Retinal pigment epithelial cell (primary cell): ENCODE results near the gene CCDC9.
A peak's percentile ranks its signal among the peaks of the same experiment; 100 is the strongest.
"Not testable (repeated sequence)": the region's sequence is repeated elsewhere in the genome, so short reads cannot be mapped to it uniquely, and the experiment has no call there.

ENCODE experiments used
- DNase-seq: peaks from one replicate; pipeline ENCODE4 v3.0.0-alpha.2; 2010; ENCODE audit warnings: low read depth
- H3K4me3 ChIP-seq: 2 replicates; pipeline ENCODE4 v1.5.1; 2011; ENCODE audit warnings: mild to moderate bottlenecking, low read length, control low read depth, moderate library complexity
- CTCF ChIP-seq: conservative IDR thresholded peaks from 2 replicates; pipeline ENCODE4 v1.5.1; 2011; ENCODE audit warnings: low read depth, low read length, control low read depth, inconsistent platforms

The CCDC9 gene

GRCh38 chr19:47243776-47244547 lies 12.4 kb upstream of the CCDC9 start:
- peak; percentile 79 for DNase-seq
- peak overlapping the region; percentile 33 for H3K4me3 ChIP-seq
- TF ChIP-seq CTCF, result peak; percentile 89

- H3K4me3 ChIP-seq, result no peak overlapping the region
- no peak for DNase-seq
- peak; percentile 92 for TF ChIP-seq CTCF
These were observed 8.9 kb upstream of the CCDC9 start for GRCh38 chr19:47247308-47247990.

- DNase-seq, H3K4me3 ChIP-seq: not testable (repeated sequence)
These were observed 3.3 kb upstream of the CCDC9 start for GRCh38 chr19:47253016-47253415.

- no peak for TF ChIP-seq CTCF
- no peak overlapping the region for H3K4me3 ChIP-seq
- peak; percentile 91 for DNase-seq
These were observed 2.9 kb upstream of the CCDC9 start for GRCh38 chr19:47253467-47253881.

GRCh38 chr19:47253970-47254369 lies 2.4 kb upstream of the CCDC9 start:
- H3K4me3 ChIP-seq, result no peak overlapping the region
- no peak for DNase-seq
- TF ChIP-seq CTCF, result no peak

GRCh38 chr19:47256693-47257410 lies 527 bp downstream of the CCDC9 start:
- DNase-seq, result peak; percentile 91
- no peak for TF ChIP-seq CTCF
- peak overlapping the region; percentile 55 for H3K4me3 ChIP-seq

GRCh38 chr19:47257411-47258169 lies 1.3 kb downstream of the CCDC9 start:
- TF ChIP-seq CTCF, result no peak
- DNase-seq, result no peak
- H3K4me3 ChIP-seq, result peak overlapping the region; percentile 69
